PC-9 (cell line): ENCODE data around the gene KIFC1.

ENCODE experiments used
- EZH2 ChIP-seq: fragments of 200-600 bp; sonication (generic); IDR thresholded peaks from 2 replicates; pipeline ENCODE4 v1.8.0; 2017; ENCODE audit warnings: antibody characterized with exemption, low read depth
- TF ChIP-seq, protein P1 (sequence below): fragments of 200-600 bp; sonication (generic); conservative IDR thresholded peaks from 2 replicates; pipeline ENCODE4 v1.6.1; 2017; ENCODE audit warnings: mixed run types, antibody characterized with exemption, mild to moderate bottlenecking, moderate library complexity

DNA sequence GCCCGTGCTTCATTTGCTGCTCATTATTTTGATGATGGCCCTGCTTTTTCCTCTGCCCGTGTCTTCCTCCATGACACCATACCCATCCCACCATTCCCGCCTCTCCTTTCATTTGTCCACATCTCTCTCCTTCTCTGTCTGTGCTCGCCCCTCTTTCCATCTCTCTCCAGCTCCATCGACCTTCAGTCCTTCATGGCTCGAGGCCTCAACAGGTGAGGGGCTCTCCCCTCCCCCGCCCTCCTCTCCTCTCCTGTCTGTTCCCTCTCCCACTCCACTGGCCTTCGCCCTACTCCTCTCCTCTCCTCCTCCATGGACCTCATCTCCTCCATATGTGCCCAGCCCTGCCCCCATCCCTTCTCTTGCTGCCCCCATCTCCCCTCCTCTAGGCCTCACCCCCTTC, 50.7 kb downstream of the KIFC1 start:
- TF ChIP-seq, protein P1, sequence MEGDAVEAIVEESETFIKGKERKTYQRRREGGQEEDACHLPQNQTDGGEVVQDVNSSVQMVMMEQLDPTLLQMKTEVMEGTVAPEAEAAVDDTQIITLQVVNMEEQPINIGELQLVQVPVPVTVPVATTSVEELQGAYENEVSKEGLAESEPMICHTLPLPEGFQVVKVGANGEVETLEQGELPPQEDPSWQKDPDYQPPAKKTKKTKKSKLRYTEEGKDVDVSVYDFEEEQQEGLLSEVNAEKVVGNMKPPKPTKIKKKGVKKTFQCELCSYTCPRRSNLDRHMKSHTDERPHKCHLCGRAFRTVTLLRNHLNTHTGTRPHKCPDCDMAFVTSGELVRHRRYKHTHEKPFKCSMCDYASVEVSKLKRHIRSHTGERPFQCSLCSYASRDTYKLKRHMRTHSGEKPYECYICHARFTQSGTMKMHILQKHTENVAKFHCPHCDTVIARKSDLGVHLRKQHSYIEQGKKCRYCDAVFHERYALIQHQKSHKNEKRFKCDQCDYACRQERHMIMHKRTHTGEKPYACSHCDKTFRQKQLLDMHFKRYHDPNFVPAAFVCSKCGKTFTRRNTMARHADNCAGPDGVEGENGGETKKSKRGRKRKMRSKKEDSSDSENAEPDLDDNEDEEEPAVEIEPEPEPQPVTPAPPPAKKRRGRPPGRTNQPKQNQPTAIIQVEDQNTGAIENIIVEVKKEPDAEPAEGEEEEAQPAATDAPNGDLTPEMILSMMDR, result no peak
- no peak for TF ChIP-seq EZH2
